A549 (cell line): ENCODE results near the gene SBNO2. TPM values are rescaled to one million over a fixed set of nuclear protein-coding genes. Genes with fewer than 3 reads are reported as not detected.

Experiments
- ATAC-seq, 2 experiments: fragments of 200-7000 bp in 1 of 2; fragments of >200 bp in 1 of 2; cut with Nextera tagmentation in 1 of 2; cut with Tn5 transposase in 1 of 2; 3 replicates each; pipeline versions ENCODE4 v1.8.0 to v1.9.1; 2018 to 2020; ENCODE audit warnings: mild to moderate bottlenecking in 1 of 2, moderate library complexity in 1 of 2
- CTCF ChIA-PET: fragments of 300-600 bp; sonication (Branson Sonifier 250); formaldehyde crosslinking; extraction: SDS; loops from one replicate; lab custom pipeline; 2021; ENCODE audit warnings: antibody characterized with exemption, inconsistent platforms; lab: Yijun Ruan, JAX
- POLR2A ChIA-PET: fragments of 350-600 bp; formaldehyde crosslinking; extraction: SDS; loops from one replicate; lab custom pipeline; 2021; ENCODE audit warnings: antibody characterized with exemption, inconsistent platforms; lab: Yijun Ruan, JAX
- DNase-seq, 2 experiments: peaks; one replicate each; pipeline versions ENCODE4 v3.0.0 to v3.0.0-alpha.2; 2011 to 2016; ENCODE audit warnings: low read depth in 1 of 2, low spot score in 1 of 2
- FAIRE-seq: peaks from 2 replicates; lab custom pipeline; 2011; peaks lifted over from hg19 to GRCh38; lab: Jason Lieb, UNC
- H3K27ac ChIP-seq, 2 experiments: fragments of >200 bp; sonication (Bioruptor Twin); formaldehyde crosslinking; 3 replicates each; pipeline ENCODE4 v1.5.1; 2016 to 2017
- H3K4me1 ChIP-seq: fragments of >200 bp; sonication (Bioruptor Twin); formaldehyde crosslinking; 3 replicates; pipeline ENCODE4 v1.6.1; 2016
- H3K4me2 ChIP-seq: fragments of >200 bp; sonication (Bioruptor Twin); formaldehyde crosslinking; 3 replicates; pipeline ENCODE4 v1.6.1; 2016
- H3K4me3 ChIP-seq: fragments of >200 bp; sonication (Bioruptor Twin); formaldehyde crosslinking; 3 replicates; pipeline ENCODE4 v1.5.1; 2016
- H3K9me3 ChIP-seq: fragments of >200 bp; sonication (Bioruptor Twin); formaldehyde crosslinking; 3 replicates; pipeline ENCODE4 v1.6.1; 2016
- CBX2 ChIP-seq: fragments of 200-600 bp; sonication (generic); IDR thresholded peaks from 2 replicates; pipeline ENCODE4 v1.6.1; 2016; ENCODE audit warnings: low read depth, mild to moderate bottlenecking, borderline replicate concordance
- CEBPB ChIP-seq, 2 experiments: fragments of >200 bp in 1 of 2; sonication (Bioruptor Twin) in 1 of 2; formaldehyde crosslinking in 1 of 2; IDR thresholded peaks; 2 replicates each; pipeline ENCODE4 v1.6.1; 2012 to 2016
- CHD4 ChIP-seq: fragments of 200-600 bp; sonication (generic); IDR thresholded peaks from 2 replicates; pipeline ENCODE4 v1.6.1; 2016; ENCODE audit warnings: antibody characterized with exemption, mild to moderate bottlenecking, borderline replicate concordance
- EHMT2 ChIP-seq: fragments of 200-600 bp; sonication (generic); IDR thresholded peaks from 2 replicates; pipeline ENCODE4 v1.6.1; 2016; ENCODE audit warnings: antibody characterized with exemption, low read depth, mild to moderate bottlenecking, moderate library complexity
- EP300 ChIP-seq, 2 experiments: fragments of >200 bp; sonication (Bioruptor Twin); formaldehyde crosslinking; IDR thresholded peaks; 2 replicates in 1 of 2; 3 replicates in 1 of 2; pipeline ENCODE4 v1.6.1; 2016 to 2017
- ESRRA ChIP-seq: fragments of 150-350 bp; IDR thresholded peaks from 2 replicates; pipeline ENCODE4 v1.6.1; 2014; ENCODE audit warnings: mild to moderate bottlenecking, low read length, borderline replicate concordance
- HOXA7 ChIP-seq: fragments of 250-450 bp; sonication (Bioruptor Pico); IDR thresholded peaks from 2 replicates; pipeline ENCODE4 v1.5.0; 2020; ENCODE audit warnings: mild to moderate bottlenecking, moderate library complexity
- JUN ChIP-seq, 2 experiments: fragments of >200 bp; sonication (Bioruptor Twin); formaldehyde crosslinking; IDR thresholded peaks; 2 replicates in 1 of 2; 3 replicates in 1 of 2; pipeline ENCODE4 v1.6.1; 2016 to 2017
- JUNB ChIP-seq: fragments of >200 bp; sonication (Bioruptor Twin); formaldehyde crosslinking; IDR thresholded peaks from 2 replicates; pipeline ENCODE4 v1.6.1; 2016
- MAZ ChIP-seq: fragments of 150-350 bp; IDR thresholded peaks from 2 replicates; pipeline ENCODE4 v1.6.1; 2014; ENCODE audit warnings: antibody characterized with exemption, low read depth, low read length, borderline replicate concordance
- MYC ChIP-seq: IDR thresholded peaks from 2 replicates; pipeline ENCODE4 v1.6.1; 2012; ENCODE audit warnings: mild to moderate bottlenecking, inconsistent platforms, low read length, improper control_type of control experiment, borderline replicate concordance
- NFE2L2 ChIP-seq: fragments of 150-350 bp; conservative IDR thresholded peaks from 2 replicates; pipeline ENCODE4 v1.6.1; 2014; ENCODE audit warnings: low read length
- NR3C1 ChIP-seq: fragments of >200 bp; sonication (Bioruptor Twin); formaldehyde crosslinking; IDR thresholded peaks from 3 replicates; pipeline ENCODE4 v1.6.1; 2017
- PHF8 ChIP-seq: fragments of 200-600 bp; sonication (generic); IDR thresholded peaks from 2 replicates; pipeline ENCODE4 v1.6.1; 2016; ENCODE audit warnings: low read depth, mild to moderate bottlenecking, antibody characterized with exemption, moderate library complexity, borderline replicate concordance
- RCOR1 ChIP-seq: fragments of 150-350 bp; IDR thresholded peaks from 2 replicates; pipeline ENCODE4 v1.6.1; 2014; ENCODE audit warnings: antibody characterized with exemption, low read length, low read depth
- RFX5 ChIP-seq: fragments of 450-650 bp; IDR thresholded peaks from 2 replicates; pipeline ENCODE4 v1.7.1; 2014; ENCODE audit warnings: antibody characterized with exemption, mild to moderate bottlenecking, moderate library complexity
- SMC3 ChIP-seq: fragments of >200 bp; sonication (Bioruptor Twin); formaldehyde crosslinking; IDR thresholded peaks from 3 replicates; pipeline ENCODE4 v1.6.1; 2018; ENCODE audit warnings: inconsistent platforms
- TFCP2L1 ChIP-seq: fragments of 250-450 bp; sonication (Bioruptor Pico); IDR thresholded peaks from 2 replicates; pipeline ENCODE4 v1.5.0; 2021; ENCODE audit warnings: mild to moderate bottlenecking
- ZC3H11A ChIP-seq: fragments of 450-650 bp; IDR thresholded peaks from 2 replicates; pipeline ENCODE4 v1.6.1; 2014; ENCODE audit warnings: antibody characterized with exemption, mild to moderate bottlenecking
- WGBS: methylation state at CpG from one replicate; pipeline ENCODE4 v1.1.6; 2017; ENCODE audit errors: missing lambda C conversion rate; 5-methylcytosine and 5-hydroxymethylcytosine counted together
- polyA plus RNA-seq, 4 experiments: library from polyadenylated mRNA; depleted of rRNA in 3 of 4; stranded (reverse); fragments of >200 nt; fragmentation: RNase III in 1 of 4; extraction: RNeasy Plus Mini Kit Qiagen cat#74134 plus additional on column Dnase treatment in 1 of 4; gene quantifications; 2 replicates in 3 of 4; 3 replicates in 1 of 4; pipeline ENCODE4 v1.2.3, GENCODE V29; 2011 to 2017
- TF ChIP-seq, protein P1 (sequence below): fragments of >200 bp; sonication (Bioruptor Twin); formaldehyde crosslinking; IDR thresholded peaks from 3 replicates; pipeline ENCODE4 v1.6.1; 2016
- TF ChIP-seq, protein P2 (sequence below): fragments of >200 bp; sonication (Bioruptor Twin); formaldehyde crosslinking; IDR thresholded peaks from 3 replicates; pipeline ENCODE4 v1.5.1; 2016

SBNO2 gene
- polyA plus RNA-seq, 2 of the 4 experiments (the other 2 are of a cell fraction), result 6.8 to 27.0 TPM

DNA sequence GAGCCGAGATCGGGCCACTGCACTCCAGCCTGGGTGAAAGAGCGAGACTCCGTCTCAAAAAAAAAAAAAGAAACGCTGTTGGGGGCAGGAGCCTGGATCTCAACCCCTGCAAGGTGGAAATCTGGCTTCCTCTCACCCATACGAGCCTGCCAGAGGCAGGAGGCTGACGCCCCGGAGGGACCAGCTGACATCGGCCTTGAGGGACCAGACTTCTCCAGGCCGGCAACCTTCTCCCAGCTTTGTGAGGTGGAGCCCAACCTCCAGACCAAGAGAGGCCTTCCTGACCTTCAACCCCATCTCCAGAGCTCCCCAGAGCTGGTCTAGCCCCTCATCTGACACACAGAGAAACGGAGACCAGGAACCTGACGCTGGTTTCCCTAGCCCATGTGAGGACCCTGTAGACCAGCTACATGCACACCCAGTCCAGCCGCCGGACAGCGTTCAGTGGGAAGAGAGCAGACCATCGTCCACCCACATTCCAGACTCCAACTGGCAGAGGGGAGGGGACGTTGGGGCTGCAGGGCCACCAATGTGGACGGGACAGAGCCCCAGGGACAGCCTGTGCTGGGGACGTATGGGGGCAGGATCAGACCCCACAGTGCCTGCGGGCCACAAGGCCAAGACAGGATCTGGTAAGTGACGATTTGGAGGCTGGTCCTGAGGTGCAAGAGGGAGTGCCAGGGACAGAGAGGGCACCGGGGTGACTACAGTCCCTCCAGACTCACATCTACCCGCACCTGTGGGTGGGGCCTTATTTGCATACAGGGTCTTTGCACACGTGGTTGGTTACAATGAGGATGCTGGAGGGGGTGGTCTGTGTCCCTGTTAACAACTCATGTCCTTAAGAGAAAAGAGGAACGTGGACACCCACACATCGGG is 11.4 kb downstream of the SBNO2 start (continued):
- TF ChIP-seq, protein P1, sequence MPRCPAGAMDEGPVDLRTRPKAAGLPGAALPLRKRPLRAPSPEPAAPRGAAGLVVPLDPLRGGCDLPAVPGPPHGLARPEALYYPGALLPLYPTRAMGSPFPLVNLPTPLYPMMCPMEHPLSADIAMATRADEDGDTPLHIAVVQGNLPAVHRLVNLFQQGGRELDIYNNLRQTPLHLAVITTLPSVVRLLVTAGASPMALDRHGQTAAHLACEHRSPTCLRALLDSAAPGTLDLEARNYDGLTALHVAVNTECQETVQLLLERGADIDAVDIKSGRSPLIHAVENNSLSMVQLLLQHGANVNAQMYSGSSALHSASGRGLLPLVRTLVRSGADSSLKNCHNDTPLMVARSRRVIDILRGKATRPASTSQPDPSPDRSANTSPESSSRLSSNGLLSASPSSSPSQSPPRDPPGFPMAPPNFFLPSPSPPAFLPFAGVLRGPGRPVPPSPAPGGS, result no peak
- TF ChIP-seq NFE2L2 (no peak), ESRRA (no peak)

DNA sequence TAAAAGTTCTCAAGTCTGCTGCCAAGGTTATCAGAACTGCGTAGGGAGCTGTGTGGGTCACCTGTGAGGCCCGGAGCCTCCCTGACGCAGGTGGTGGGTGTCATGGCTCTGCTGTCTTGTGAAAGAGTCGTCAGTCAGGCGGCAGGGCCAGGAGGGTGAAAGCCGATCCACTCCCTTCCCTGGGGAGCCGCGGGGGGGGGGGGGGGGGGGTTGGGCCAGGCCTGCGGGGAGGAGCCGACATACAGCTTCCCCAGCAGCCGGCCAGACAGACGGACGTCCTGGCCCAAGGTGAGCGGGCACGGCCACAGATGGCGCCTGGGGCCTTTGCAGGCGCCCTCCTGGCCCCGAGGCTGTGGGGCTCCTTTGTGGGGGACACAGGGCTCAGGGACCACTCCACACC is 12.4 kb downstream of the SBNO2 start:
- ChIA-PET POLR2A (interaction anchor here (0.6 to 0.7 kb wide), 2 partner anchors 11 to 31 kb away, joined by 3 to 4 read pairs; no protein-coding TSS in a partner anchor), CTCF (interaction anchor here (1.3 to 1.4 kb wide), 2 partner anchors 32 to 60 kb away, joined by 3 to 8 read pairs; no protein-coding TSS in a partner anchor)
- FAIRE-seq, result no peak
- Histone ChIP-seq H3K9me3 (no peaks in the 10 kb centered on the region), H3K4me1 (peaks cover 27% of the 10 kb centered on the region), H3K4me3 (no peak overlapping the region), H3K27ac (peak overlapping the region; percentile 69 to 95), H3K4me2 (peak overlapping the region; percentile 59)
- peak; percentile 54 to 80 for DNase-seq
- TF ChIP-seq JUN (IDR thresholded peaks at IDR 0.05), result peak in 1 of 2 experiments; percentile 25; a peak in 1 of 5 replicates
- TF ChIP-seq PHF8, result no peak
- TF ChIP-seq EP300 (IDR thresholded peaks at IDR 0.05), result 0 out of 5 replicates have a peak, but pooled peaks of 1 of the 2 experiments have one; percentile 21
- TF ChIP-seq CHD4, result no peak
- TF ChIP-seq JUNB, result no peak
- TF ChIP-seq HOXA7 (CRISPR knock-in tag), result no peak
- TF ChIP-seq CEBPB (IDR thresholded peaks at IDR 0.05), result 0 out of 4 replicates have a peak, but pooled peaks of 1 of the 2 experiments have one; percentile 17
- 20% methylated on average over 4 of the region's 18 CpGs for WGBS
- ATAC-seq, result peak; percentile 49 to 54

DNA sequence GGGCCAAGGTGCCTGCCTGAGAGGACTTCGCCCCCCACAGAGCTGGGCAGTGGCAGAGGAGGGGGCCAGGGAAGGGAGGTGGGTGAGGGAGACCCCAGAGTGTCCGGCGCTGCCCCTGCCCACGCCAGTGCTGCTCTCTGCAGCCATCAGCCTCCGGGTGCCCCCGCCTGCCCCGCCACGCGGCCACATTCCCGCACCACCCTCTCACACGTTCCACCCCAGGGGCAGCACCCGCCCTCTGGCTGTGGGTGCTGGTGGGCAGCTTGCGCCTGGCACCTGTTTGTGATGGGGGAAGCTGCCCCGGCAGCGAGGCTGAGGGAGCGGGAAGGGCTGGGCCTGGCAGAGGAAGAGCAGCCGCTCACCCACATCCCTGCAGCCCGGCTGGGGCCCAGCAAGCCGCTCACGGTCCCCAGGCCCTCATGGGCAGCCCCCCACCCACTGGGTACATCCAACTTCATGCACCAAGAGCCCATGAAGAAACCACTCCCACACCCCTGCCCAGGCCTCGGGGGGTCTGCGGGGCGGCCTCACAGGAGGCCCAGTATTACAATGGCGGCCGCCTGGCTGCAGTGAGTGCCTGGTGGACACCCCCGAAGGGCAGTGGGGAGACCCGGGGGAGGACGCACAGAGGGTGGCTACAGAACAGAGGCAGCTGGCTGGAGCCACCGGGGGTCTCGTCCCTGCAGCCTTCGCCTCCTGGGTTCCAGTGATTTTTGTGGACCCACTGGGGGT is 14.0 kb downstream of the SBNO2 start:
- DNase-seq (no peak), FAIRE-seq (no peak), ATAC-seq (no peak)
- ChIA-PET CTCF (interaction anchor here (1.1 to 1.2 kb wide), 2 partner anchors 35 to 46 kb away, joined by 3 to 4 read pairs; no protein-coding TSS in a partner anchor), POLR2A (no interaction called here)
- H3K27ac ChIP-seq, result peak overlapping the region; percentile 69 to 95
- no peak overlapping the region for H3K4me3 ChIP-seq
- no peak for TF ChIP-seq TFCP2L1 (CRISPR knock-in tag)
- TF ChIP-seq RCOR1, result no peak
- no peak for TF ChIP-seq EHMT2
- TF ChIP-seq ESRRA, result no peak
- no peak for TF ChIP-seq RFX5
- TF ChIP-seq ZC3H11A, result no peak
- TF ChIP-seq CBX2, result no peak
- TF ChIP-seq JUN (IDR thresholded peaks at IDR 0.05), result no peak
- TF ChIP-seq MYC, result no peak
- TF ChIP-seq NR3C1, result no peak
- TF ChIP-seq, protein P2, sequence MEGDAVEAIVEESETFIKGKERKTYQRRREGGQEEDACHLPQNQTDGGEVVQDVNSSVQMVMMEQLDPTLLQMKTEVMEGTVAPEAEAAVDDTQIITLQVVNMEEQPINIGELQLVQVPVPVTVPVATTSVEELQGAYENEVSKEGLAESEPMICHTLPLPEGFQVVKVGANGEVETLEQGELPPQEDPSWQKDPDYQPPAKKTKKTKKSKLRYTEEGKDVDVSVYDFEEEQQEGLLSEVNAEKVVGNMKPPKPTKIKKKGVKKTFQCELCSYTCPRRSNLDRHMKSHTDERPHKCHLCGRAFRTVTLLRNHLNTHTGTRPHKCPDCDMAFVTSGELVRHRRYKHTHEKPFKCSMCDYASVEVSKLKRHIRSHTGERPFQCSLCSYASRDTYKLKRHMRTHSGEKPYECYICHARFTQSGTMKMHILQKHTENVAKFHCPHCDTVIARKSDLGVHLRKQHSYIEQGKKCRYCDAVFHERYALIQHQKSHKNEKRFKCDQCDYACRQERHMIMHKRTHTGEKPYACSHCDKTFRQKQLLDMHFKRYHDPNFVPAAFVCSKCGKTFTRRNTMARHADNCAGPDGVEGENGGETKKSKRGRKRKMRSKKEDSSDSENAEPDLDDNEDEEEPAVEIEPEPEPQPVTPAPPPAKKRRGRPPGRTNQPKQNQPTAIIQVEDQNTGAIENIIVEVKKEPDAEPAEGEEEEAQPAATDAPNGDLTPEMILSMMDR, result no peak
- no peak for TF ChIP-seq SMC3
- no peak for TF ChIP-seq NFE2L2
- TF ChIP-seq MAZ, result no peak
- TF ChIP-seq CHD4, result no peak
- 88% methylated on average over 15 of the region's 31 CpGs for WGBS
- peaks cover 44% of the 10 kb centered on the region for H3K4me1 ChIP-seq
- no peaks in the 10 kb centered on the region for H3K9me3 ChIP-seq
- H3K4me2 ChIP-seq, result no peak overlapping the region
